K562 (cell line): Measurements from ENCODE around the gene CXCR5. TPM values are rescaled to one million over a fixed set of nuclear protein-coding genes. Genes with fewer than 3 reads are reported as not detected.

Source experiments
- ATAC-seq: fragments of 200-7000 bp; cut with Tn5 transposase; 3 replicates; pipeline ENCODE4 v1.9.1; 2020; ENCODE audit warnings: moderate library complexity
- BruUV-seq: library from RNA; stranded (reverse); fragments of 400-500 nt; replicated peaks from 2 replicates; lab custom pipeline; 2021; lab: Mats Ljungman, UMichigan
- CTCF ChIA-PET: fragments of 300-600 bp; formaldehyde crosslinking; extraction: SDS; loops from one replicate; lab custom pipeline; 2021; ENCODE audit warnings: low intra/inter-chr PET ratio; lab: Yijun Ruan, JAX
- POLR2A ChIA-PET: fragments of 300-600, 350-650 bp; sonication (Branson Sonifier 250); formaldehyde crosslinking; extraction: SDS; loops from one replicate; lab custom pipeline; 2021; ENCODE audit warnings: antibody characterized with exemption, inconsistent platforms; lab: Yijun Ruan, JAX
- DNase-seq, 4 experiments: peaks; one replicate each; pipeline versions ENCODE4 v3.0.0 to v3.0.0-alpha.2; 2011 to 2018; ENCODE audit warnings: low spot score in 3 of 4, mixed read lengths in 3 of 4; ENCODE audit errors: extremely low read depth in 1 of 4
- FAIRE-seq: peaks from 2 replicates; lab custom pipeline; 2011; peaks lifted over from hg19 to GRCh38; lab: Jason Lieb, UNC
- H2AFZ ChIP-seq: 2 replicates; pipeline ENCODE4 v1.6.0; 2011; ENCODE audit warnings: low read depth, low read length, control low read depth, inconsistent platforms
- H3K27ac ChIP-seq: fragments of 200-600 bp; 3 replicates; pipeline ENCODE4 v1.8.0; 2011; ENCODE audit warnings: low read depth, mild to moderate bottlenecking, control low read depth, inconsistent platforms, low read length, moderate library complexity, mixed read lengths; ENCODE audit errors: extremely low read depth
- H3K27me3 ChIP-seq, 2 experiments: fragments of 300-600 bp in 1 of 2; 2 replicates in 1 of 2; 3 replicates in 1 of 2; pipeline versions ENCODE4 v1.6.0 to v1.8.0; 2011; ENCODE audit warnings: inconsistent platforms in 2 of 2, low read length in 2 of 2, mild to moderate bottlenecking in 1 of 2, mixed read lengths in 1 of 2, moderate library complexity in 1 of 2; ENCODE audit not compliant: control insufficient read depth in 2 of 2, insufficient read depth in 2 of 2
- H3K36me3 ChIP-seq: fragments of 300-600 bp; 3 replicates; pipeline ENCODE4 v1.8.0; 2011; ENCODE audit warnings: mild to moderate bottlenecking, low read length, inconsistent platforms; ENCODE audit not compliant: control insufficient read depth, insufficient read depth
- H3K4me1 ChIP-seq, 2 experiments: fragments of 200-600 bp in 1 of 2; replicated peaks in 1 of 2; 2 replicates in 1 of 2; 3 replicates in 1 of 2; pipeline versions ENCODE4 v1.5.1 to v1.8.0; 2011; ENCODE audit warnings: inconsistent platforms in 2 of 2, low read length in 2 of 2, mild to moderate bottlenecking in 1 of 2, mixed read lengths in 1 of 2, moderate library complexity in 1 of 2; ENCODE audit not compliant: control insufficient read depth in 2 of 2, insufficient read depth in 2 of 2
- H3K4me2 ChIP-seq: 2 replicates; pipeline ENCODE4 v1.6.1; 2011; ENCODE audit warnings: low read length, control low read depth, inconsistent platforms, mixed read lengths; ENCODE audit not compliant: insufficient read depth
- H3K4me3 ChIP-seq: fragments of 200-600 bp; sonication (generic), shearing (Covaris generic); 2 replicates; pipeline ENCODE4 v1.5.1; 2016; ENCODE audit warnings: control low read depth, inconsistent platforms
- H3K79me2 ChIP-seq: fragments of 200-600 bp; 3 replicates; pipeline ENCODE4 v1.8.0; 2011; ENCODE audit warnings: low read length, inconsistent platforms; ENCODE audit not compliant: control insufficient read depth, insufficient read depth
- H3K9ac ChIP-seq, 2 experiments: 2 replicates each; pipeline versions ENCODE4 v1.6.0 to v1.6.1; 2011; ENCODE audit warnings: low read depth in 2 of 2, low read length in 2 of 2, control low read depth in 1 of 2, inconsistent platforms in 1 of 2, mild to moderate bottlenecking in 1 of 2, mixed read lengths in 1 of 2; ENCODE audit not compliant: insufficient read depth in 1 of 2
- H3K9me1 ChIP-seq: one replicate; pipeline ENCODE4 v1.6.0; 2011; ENCODE audit warnings: inconsistent platforms, mild to moderate bottlenecking, low read length, moderate library complexity; ENCODE audit not compliant: control insufficient read depth, insufficient read depth
- H3K9me3 ChIP-seq: replicated peaks from 2 replicates; pipeline ENCODE4 v1.5.1; 2011; ENCODE audit warnings: low read depth, low read length, inconsistent platforms; ENCODE audit not compliant: control insufficient read depth, insufficient read depth
- H4K20me1 ChIP-seq: replicated peaks from 2 replicates; pipeline ENCODE4 v1.6.1; 2011; ENCODE audit warnings: low read length, inconsistent platforms, mixed read lengths; ENCODE audit not compliant: control insufficient read depth, insufficient read depth
- C11orf30 ChIP-seq: fragments of 450-650 bp; IDR thresholded peaks from 2 replicates; pipeline ENCODE4 v1.6.1; 2016; ENCODE audit warnings: low read depth, mild to moderate bottlenecking
- MAFF ChIP-seq: IDR thresholded peaks from 2 replicates; pipeline ENCODE4 v1.6.1; 2012; ENCODE audit warnings: low read length, improper control_type of control experiment
- MAFG ChIP-seq: fragments of 450-650 bp; conservative IDR thresholded peaks from 2 replicates; pipeline ENCODE4 v1.6.1; 2016; ENCODE audit warnings: missing genetic modification characterization, missing compliant biosample characterization
- POLR2H ChIP-seq: IDR thresholded peaks from 2 replicates; pipeline ENCODE4 v1.6.1; 2016; ENCODE audit warnings: missing genetic modification characterization, low read depth, mild to moderate bottlenecking, control low read depth, missing compliant biosample characterization, moderate library complexity
- SMARCA4 ChIP-seq: fragments of 450-650 bp; IDR thresholded peaks from 2 replicates; pipeline ENCODE4 v1.6.1; 2016
- ZNF316 ChIP-seq: fragments of 450-650 bp; IDR thresholded peaks from 2 replicates; pipeline ENCODE4 v1.6.1; 2016
- WGBS: fragments of 100-300 bp; shearing (Covaris generic); methylation state at CpG from one replicate; pipeline ENCODE4 v1.1.6; 2016; ENCODE audit warnings: low coverage, mixed read lengths; ENCODE audit not compliant: insufficient coverage; ENCODE audit errors: missing lambda C conversion rate; 5-methylcytosine and 5-hydroxymethylcytosine counted together
- in situ Hi-C: fragments of 300-500 bp; cut with MboI; formaldehyde crosslinking; loops from 4 replicates; pipeline ENCODE4 v1.15.0; 2018; ENCODE audit warnings: inconsistent platforms, mixed read lengths
- intact Hi-C: fragments of 100-400 bp; cut with micrococcal nuclease; formaldehyde crosslinking; loops from 2 replicates; pipeline ENCODE4 v1.14.2; 2022
- polyA plus RNA-seq, 8 experiments: library from polyadenylated mRNA; depleted of rRNA in 4 of 8; stranded (reverse) in 5 of 8; unstranded in 3 of 8; fragments of >200 nt; fragmentation: Nextera tagmentation in 2 of 8; fragmentation: Illumina TruSeq in 1 of 8; extraction: Ambion mirVana in 2 of 8; extraction: Trizol in 1 of 8; gene quantifications; 2 replicates each; pipeline versions ENCODE4 v1.2.1 to v1.2.3, GENCODE V29; 2011 to 2014; ENCODE audit warnings: inconsistent platforms in 1 of 8, missing spikeins in 1 of 8
- total RNA-seq, 7 experiments: library from RNA; depleted of rRNA in 6 of 7; stranded (reverse); fragments of >200 nt in 6 of 7; fragmentation: Illumina TruSeq in 2 of 7; extraction: Trizol in 2 of 7; gene quantifications; 2 replicates each; pipeline versions ENCODE4 v1.2.1 to v1.2.3, GENCODE V29; 2011 to 2021; ENCODE audit warnings: low replicate concordance in 1 of 7
- TF ChIP-seq, protein P1 (sequence below): fragments of 200-600 bp; sonication (generic); IDR thresholded peaks from one replicate; pipeline ENCODE4 v1.6.1; 2012; ENCODE audit warnings: mild to moderate bottlenecking, low read depth, low read length, inconsistent platforms

The CXCR5 gene
- total and polyA plus RNA-seq, 9 of the 15 experiments (the other 6 are each of a cell fraction or from before 2014, with no cell fraction given), result 0.03 to 0.06 TPM; not detected in 7

DNA sequence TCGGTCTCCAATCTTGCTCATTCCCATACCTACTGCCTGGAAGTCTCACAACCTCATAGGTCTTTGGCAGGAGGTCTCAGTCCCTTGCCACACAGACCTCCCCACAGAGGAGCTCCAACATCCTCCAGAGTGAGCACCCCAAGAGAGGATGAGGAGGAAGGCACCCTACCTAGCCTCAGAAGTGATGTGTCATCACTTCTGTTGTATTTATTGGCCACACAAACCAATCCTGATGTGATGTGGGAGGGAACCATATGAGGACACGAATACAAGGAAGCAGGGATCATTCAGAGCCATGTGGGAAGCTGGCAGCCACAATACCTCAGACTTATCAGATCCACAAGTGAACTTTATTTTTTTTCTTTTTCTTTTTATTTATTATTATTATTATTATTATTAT lies 63.4 kb downstream of the CXCR5 start:
- Histone ChIP-seq H2AFZ (no peak overlapping the region), H4K20me1 (no peaks in the 10 kb centered on the region), H3K27me3 (peaks cover 10 to 30% of the 10 kb centered on the region in 2 experiments; a peak in 4 of 5 replicates), H3K9me1 (no peaks in the 10 kb centered on the region), H3K9me3 (no peaks in the 10 kb centered on the region), H3K79me2 (no peaks in the 10 kb centered on the region), H3K4me2 (no peak overlapping the region), H3K4me3 (no peak overlapping the region), H3K4me1 (no peaks in the 10 kb centered on the region), H3K9ac (no peak overlapping the region), H3K27ac (no peak overlapping the region), H3K36me3 (no peaks in the 10 kb centered on the region)
- FAIRE-seq (no peak), ATAC-seq (no peak), DNase-seq (no peak)
- in situ Hi-C loops, result no loop called here
- intact Hi-C loops, result no loop called here
- POLR2A ChIA-PET, result interaction anchor here (0.6 kb wide), 1 partner anchor 391 kb away, joined by 3 read pairs; no protein-coding TSS in a partner anchor
- TF ChIP-seq ZNF316 (peak; percentile 62; the same call in 1 of the 2 replicates), MAFF (peak; percentile 47), POLR2H (no peak), MAFG (0 out of 2 replicates have a peak, but pooled peaks have one; percentile 12), SMARCA4 (no peak), C11orf30 (0 out of 2 replicates have a peak, but pooled peaks have one; percentile 29)
- TF ChIP-seq, protein P1, sequence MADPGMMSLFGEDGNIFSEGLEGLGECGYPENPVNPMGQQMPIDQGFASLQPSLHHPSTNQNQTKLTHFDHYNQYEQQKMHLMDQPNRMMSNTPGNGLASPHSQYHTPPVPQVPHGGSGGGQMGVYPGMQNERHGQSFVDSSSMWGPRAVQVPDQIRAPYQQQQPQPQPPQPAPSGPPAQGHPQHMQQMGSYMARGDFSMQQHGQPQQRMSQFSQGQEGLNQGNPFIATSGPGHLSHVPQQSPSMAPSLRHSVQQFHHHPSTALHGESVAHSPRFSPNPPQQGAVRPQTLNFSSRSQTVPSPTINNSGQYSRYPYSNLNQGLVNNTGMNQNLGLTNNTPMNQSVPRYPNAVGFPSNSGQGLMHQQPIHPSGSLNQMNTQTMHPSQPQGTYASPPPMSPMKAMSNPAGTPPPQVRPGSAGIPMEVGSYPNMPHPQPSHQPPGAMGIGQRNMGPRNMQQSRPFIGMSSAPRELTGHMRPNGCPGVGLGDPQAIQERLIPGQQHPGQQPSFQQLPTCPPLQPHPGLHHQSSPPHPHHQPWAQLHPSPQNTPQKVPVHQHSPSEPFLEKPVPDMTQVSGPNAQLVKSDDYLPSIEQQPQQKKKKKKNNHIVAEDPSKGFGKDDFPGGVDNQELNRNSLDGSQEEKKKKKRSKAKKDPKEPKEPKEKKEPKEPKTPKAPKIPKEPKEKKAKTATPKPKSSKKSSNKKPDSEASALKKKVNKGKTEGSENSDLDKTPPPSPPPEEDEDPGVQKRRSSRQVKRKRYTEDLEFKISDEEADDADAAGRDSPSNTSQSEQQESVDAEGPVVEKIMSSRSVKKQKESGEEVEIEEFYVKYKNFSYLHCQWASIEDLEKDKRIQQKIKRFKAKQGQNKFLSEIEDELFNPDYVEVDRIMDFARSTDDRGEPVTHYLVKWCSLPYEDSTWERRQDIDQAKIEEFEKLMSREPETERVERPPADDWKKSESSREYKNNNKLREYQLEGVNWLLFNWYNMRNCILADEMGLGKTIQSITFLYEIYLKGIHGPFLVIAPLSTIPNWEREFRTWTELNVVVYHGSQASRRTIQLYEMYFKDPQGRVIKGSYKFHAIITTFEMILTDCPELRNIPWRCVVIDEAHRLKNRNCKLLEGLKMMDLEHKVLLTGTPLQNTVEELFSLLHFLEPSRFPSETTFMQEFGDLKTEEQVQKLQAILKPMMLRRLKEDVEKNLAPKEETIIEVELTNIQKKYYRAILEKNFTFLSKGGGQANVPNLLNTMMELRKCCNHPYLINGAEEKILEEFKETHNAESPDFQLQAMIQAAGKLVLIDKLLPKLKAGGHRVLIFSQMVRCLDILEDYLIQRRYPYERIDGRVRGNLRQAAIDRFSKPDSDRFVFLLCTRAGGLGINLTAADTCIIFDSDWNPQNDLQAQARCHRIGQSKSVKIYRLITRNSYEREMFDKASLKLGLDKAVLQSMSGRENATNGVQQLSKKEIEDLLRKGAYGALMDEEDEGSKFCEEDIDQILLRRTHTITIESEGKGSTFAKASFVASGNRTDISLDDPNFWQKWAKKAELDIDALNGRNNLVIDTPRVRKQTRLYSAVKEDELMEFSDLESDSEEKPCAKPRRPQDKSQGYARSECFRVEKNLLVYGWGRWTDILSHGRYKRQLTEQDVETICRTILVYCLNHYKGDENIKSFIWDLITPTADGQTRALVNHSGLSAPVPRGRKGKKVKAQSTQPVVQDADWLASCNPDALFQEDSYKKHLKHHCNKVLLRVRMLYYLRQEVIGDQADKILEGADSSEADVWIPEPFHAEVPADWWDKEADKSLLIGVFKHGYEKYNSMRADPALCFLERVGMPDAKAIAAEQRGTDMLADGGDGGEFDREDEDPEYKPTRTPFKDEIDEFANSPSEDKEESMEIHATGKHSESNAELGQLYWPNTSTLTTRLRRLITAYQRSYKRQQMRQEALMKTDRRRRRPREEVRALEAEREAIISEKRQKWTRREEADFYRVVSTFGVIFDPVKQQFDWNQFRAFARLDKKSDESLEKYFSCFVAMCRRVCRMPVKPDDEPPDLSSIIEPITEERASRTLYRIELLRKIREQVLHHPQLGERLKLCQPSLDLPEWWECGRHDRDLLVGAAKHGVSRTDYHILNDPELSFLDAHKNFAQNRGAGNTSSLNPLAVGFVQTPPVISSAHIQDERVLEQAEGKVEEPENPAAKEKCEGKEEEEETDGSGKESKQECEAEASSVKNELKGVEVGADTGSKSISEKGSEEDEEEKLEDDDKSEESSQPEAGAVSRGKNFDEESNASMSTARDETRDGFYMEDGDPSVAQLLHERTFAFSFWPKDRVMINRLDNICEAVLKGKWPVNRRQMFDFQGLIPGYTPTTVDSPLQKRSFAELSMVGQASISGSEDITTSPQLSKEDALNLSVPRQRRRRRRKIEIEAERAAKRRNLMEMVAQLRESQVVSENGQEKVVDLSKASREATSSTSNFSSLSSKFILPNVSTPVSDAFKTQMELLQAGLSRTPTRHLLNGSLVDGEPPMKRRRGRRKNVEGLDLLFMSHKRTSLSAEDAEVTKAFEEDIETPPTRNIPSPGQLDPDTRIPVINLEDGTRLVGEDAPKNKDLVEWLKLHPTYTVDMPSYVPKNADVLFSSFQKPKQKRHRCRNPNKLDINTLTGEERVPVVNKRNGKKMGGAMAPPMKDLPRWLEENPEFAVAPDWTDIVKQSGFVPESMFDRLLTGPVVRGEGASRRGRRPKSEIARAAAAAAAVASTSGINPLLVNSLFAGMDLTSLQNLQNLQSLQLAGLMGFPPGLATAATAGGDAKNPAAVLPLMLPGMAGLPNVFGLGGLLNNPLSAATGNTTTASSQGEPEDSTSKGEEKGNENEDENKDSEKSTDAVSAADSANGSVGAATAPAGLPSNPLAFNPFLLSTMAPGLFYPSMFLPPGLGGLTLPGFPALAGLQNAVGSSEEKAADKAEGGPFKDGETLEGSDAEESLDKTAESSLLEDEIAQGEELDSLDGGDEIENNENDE, result no peak
- CTCF ChIA-PET, result interaction anchor here (0.6 kb wide), 1 partner anchor 534 kb away, joined by 3 read pairs; no protein-coding TSS in a partner anchor
- WGBS, result 0% methylated on average over 2 of the region's 2 CpGs
- no TSS peak for BruUV-seq
